Glomerular visceral epithelial cell (primary cell): ENCODE data around the gene CDH4.
"Not testable (repeated sequence)": the region's sequence is repeated elsewhere in the genome, so short reads cannot be mapped to it uniquely, and the experiment has no call there.

Experiments used
- DNase-seq: peaks from one replicate; pipeline ENCODE4 v3.0.0-alpha.2; 2016; ENCODE audit errors: extremely low spot score

The CDH4 gene

GRCh38 chr20:61958773-61959700 lies 707.0 kb downstream of the CDH4 start:
- no peak for DNase-seq

DNA sequence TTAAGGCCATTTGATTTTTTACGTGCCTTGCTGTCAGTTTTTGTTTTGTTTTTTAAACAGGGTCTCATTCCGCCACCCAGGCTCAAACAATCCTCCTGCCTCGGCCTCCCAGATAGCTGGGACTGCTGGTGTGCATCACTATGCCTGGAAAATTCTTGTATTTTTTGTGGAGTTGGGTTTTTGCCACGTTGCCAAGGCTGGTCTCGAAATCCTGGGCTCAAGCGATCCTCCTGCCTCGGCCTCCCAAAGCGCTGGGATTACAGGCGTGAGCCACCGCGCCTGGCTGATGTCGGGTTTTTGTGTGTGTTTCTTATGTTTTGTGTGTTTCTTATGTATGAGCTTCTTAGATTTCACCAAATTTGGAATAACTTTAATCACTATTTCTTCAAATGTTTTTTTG lies 708.8 kb downstream of the CDH4 start:
- no peak for DNase-seq

DNA sequence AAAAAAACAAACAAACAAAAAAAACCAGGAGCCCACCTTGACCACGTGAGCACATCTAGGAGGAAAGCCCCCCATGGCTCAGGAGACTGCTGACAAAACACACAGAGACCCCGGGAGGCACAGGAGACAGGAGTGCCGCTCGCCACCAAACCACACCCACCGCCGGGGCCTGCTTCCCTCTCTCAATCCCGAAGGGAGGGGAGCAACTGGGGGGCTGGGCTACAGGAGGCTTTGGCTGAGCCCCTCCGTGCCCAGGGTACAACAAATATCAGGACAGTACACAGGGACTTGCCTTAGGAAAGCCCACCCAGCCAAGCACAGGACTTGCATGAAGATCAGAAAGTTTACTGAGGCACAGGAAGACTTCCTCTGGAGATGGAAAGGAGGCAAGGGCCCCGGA lies 711.1 kb downstream of the CDH4 start:
- DNase-seq = no peak

DNA sequence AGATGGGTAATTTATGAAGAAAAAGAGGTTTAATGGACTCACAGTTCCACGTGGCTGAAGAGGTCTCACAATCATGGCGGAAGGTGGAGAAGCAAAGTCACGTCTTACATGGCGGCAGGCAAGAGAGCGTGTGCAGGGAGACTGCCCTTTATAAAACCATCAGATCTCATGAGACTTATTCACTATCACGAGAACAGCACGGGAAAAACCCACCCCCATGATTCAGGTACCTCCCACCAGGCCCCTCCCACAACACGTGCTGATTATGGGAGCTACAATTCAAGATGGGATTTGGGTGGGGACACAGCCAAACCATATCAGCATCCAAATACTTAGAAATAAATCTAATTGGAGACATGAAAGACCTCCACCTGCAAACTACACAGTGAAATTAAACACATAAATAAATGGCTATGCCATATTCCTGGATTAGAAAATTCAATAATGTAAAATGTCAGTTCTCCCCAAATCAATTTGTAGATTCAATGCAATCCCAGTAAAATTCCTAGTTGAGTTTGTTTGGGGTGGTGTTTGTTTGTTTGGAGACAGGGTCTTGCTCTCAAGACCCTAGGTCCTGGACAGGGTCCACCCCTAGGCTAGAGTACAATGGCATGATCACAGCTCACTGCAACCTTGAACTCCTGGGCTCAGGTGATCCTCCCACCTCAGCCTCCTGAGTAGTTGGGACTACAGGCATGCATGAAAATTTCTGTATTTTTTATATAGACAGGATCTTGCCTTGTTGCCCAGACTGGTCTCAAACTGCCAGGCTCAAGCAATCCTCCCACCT lies 712.0 kb downstream of the CDH4 start:
- no peak for DNase-seq

- DNase-seq = no peak
Measured at GRCh38 chr20:61964675-61965605, 712.9 kb downstream of the CDH4 start.

DNA sequence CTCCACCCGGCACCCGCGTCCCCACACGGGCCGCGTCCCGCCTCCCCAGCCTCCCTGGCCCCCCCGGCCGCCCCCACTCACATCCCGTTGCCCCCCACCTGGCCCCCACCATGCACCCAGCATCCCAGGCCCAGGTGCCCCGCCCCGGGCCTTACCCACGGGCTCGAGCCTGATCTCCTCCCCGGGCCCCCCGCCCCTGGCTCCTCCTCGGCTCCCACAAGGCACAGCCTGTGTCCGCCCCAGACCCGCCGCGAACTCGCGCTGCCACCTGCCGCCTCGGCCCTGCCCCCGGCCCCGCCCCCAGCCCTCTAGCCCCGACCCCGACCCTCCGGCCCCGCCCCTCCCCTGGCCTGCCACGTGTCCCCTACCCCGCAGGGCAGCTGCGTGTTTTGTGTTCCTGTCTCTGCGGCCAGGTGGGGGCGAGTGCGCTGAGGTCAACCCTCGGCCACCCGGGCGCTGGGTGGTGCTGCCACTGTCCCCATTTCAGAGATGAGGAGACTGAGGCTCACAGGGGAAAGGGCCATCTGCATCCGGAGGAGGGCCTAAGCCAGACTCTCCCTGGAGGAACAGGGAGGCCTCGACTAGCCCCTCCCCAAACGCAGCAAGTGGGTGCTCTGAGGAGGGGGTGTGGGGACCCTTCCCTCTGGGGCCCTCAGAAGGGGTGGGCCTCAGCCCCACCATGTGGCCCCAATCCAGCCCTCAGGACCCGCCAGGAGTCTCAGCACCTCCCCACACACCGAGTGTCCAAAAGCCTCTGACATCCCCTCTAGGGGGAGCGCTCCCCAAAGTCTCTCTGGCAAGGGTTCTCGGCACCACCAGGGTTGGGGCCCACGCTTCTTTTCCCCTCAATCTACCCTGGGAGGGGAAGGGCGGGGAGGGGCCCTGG lies 713.8 kb downstream of the CDH4 start:
- DNase-seq = no peak

DNA sequence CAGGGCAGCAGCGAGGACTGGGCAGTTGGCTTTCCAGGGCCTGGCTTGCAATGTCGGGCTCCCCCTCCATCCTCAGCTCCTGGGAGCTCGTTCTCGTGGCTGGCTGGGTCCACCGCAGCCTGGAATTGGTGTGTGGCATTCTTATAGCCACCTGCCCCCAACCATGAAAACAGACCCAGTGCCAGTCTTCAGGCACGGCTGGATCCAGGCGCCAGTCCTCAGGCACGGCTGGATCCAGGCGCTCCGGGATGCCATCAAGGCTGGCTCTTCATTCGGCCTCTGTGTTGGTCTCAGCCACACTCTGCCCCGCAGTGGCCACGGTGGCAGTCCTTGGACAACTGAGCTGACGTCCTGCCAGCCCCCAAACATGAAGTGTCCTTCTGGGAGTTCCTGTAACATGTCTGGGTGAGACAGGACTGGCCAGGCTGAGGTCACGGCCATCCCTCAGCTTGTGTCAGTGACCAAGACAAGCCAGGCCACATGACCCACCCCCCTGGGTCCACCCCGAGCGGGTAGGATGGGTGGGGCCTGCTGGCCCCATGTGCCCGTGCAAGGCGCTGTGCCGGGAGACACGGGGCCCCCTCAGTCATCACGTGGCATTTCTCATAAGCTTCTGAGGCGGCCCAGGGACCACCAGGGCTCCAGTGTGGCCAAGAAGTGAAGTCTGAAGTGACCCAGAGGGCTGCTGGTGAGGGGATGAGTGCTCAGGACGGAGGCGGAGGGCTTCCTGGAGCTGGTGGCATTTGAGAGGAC lies 714.6 kb downstream of the CDH4 start:
- DNase-seq = no peak

DNA sequence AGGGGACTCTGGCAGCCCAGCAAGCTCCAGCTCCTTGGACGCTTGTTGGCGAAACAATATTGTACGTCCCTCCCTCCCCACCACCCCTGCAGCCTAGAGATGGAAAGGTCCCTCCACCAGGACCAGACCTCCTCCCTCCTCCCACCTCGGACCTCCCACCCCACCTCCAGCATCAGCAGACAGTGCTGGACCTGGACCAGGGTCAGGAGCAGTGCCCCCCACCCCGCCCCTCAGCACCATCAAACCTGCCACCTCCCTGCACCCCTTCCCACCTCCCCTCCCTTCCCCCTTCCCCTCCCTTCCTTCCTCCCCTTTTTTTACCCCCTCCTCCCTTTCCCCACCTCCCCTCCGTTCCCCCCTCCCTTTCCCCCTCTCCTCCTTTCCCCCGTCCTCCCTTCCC lies 715.2 kb downstream of the CDH4 start:
- DNase-seq = no peak

- no peak for DNase-seq
Measured at GRCh38 chr20:61968036-61968810, 716.2 kb downstream of the CDH4 start.

DNA sequence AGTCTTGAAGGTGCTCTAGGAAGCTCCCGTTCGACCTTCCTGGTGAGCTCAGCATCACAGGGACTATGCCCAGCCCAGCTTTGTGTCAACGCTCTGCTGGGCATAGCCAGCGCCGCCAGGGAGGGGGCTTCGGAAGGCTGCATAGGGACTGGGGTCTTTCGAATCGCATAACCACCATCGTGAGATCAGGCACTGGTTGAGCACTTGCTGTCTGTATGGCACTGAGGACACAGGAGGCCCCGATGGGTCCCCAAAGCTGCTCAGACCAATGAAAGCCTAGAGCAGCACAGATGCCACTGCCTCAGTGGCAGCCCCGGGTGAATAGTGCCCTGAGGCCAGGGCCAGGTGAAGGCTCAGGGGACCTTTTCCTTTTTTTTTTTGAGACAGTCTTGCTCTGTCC lies 716.9 kb downstream of the CDH4 start:
- no peak for DNase-seq

DNA sequence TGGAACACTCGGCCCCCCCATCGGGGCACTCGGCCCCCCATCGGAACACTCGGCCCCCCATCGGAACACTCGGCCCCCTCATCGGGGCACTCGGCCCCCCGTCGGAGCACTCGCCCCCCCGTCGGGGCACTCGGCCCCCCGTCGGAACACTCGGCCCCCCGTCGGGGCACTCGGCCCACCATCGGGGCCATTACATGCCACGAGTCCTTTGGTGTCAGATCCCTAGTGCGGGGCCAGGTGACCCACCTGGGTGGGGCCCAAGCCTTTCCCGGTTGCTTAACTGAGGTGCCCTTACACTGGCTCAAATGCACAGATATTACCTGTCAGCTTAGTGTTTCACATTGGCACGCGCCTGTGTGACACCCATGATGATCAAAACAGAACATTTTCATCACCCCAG lies 717.7 kb downstream of the CDH4 start:
- DNase-seq = no peak

GRCh38 chr20:61970357-61970756 lies 718.3 kb downstream of the CDH4 start:
- DNase-seq = no peak

DNA sequence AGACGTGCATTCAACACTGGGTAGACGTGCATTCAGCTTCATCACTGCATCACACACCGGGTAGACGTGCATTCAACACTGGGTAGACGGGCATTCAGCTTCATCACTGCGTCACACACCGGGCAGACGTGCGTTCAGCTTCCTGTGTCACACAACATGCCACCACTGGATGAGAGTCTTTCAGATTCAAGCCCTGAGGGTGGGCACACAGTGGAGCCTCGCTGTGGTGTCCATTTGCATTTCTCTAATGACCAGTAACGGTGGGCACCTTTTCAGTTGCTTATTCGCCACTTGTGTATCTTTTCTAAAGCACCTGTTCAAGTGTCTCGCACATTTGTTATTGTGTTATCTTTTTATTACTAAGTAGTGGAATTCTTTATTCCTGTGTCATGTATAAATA lies 719.5 kb downstream of the CDH4 start:
- not testable (repeated sequence) for DNase-seq

DNA sequence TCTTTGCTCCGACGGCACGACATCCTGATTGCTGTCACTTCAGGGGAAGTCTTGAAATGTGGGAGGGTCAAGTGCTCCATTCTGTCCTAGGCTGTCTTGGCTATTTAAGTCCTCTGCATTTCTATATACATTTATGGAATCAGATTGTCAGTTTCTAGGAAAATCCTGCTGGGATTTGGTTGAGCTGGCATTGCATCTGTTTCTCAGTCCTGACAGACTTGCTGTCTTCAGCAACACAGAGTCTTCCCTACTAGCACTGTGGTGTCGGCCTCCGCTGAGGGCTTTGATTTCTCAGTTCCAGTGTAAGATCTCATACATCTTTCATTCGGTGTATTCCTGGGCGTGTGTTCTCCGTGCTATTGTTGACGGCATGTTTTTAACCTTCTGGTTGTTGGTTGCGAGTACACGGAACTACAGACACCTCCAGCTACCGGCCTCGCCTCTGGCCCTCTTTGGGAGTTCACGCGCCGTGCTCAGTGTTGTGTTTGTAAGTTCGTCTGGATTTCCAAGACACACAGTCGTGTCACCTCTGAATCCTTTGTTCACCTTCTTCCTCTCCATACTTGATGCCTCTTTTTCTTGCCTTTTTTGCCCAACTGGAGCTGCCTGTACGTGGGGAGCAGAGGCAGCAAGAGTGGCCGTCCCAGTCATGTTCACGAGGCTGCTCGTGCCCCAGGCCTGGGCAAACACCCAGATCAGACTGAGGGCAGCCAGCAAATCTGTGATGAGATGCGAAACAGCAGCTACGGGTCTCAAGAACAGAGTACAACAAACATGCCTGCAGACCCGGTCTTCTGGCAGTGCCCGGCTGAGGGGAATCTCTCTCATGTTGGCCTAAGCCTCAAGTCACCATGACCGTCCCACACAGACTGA lies 720.8 kb downstream of the CDH4 start:
- DNase-seq = no peak

- no peak for DNase-seq
Measured at GRCh38 chr20:61973515-61974356, 721.7 kb downstream of the CDH4 start.

DNA sequence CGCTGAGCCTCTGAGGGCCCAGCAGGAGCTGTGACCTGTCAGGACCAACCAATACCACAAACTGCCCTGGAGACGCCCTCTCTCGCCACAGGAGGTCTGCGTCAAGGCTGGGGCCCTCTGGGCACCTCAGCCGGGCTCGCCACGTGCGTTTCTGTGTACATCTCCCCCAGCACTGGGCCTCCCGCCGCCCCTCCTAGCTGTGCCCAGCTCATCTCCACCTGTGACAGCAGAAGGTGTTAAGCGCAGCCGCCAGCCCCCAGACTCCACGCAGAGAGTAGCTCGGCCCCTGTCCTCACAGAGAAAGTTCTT lies 722.2 kb downstream of the CDH4 start:
- no peak for DNase-seq

- DNase-seq = no peak
Measured at GRCh38 chr20:61975407-61976129, 723.5 kb downstream of the CDH4 start.
